ENCODE data around the gene FCSK.

DNA sequence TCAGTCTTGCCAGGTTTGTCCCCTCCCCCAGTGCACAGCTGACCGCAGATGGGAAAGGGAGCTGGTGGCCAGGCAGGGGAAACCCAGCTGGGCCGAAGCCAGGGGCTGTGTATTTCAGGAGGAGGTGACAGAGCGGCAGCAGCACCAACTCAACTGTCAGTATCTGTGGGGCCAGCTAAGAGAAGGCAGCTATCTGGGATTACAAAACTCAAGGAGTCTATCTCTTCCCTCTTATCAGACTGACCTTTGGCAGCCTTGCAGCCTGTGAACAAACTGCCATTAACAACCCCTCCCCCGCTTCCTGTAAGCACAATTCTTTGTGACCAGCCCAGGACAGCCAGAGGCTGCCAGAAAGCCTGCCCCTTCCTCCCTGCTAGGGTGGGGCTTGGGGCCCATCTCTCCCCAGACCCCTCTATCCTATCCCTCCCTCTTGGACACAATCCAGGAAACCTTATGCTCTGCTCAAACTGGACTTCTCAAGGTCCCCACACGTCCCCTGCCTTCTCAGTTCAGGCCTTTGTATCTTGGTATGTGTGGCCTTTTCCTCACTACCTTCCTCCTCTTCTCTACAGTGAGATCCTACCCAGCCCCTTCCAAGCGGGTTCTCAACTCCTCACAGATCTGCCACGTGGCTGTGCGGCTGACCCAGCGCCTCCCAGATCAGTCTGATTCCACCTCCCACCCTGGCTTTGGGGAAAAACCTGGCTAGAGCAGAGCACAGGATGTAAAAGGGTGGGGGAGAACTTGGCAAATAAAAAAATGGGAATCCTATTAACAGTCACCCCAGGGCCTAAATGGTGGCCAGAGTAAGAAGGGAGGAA is 26.0 kb upstream of the FCSK start:
- TF ChIP-seq GATA2 (IDR thresholded peaks at IDR 0.05; ENCODE audit: low read depth, low read length) (peak; percentile 57), GATA3 (IDR thresholded peaks at IDR 0.05; ENCODE audit: low read depth, low read length) (no peak)

Measured in SH-SY5Y (cell line).